OCI-LY7 (cell line): ENCODE measurements around the gene RAB3B.

Experiments
- CTCF ChIP-seq: fragments of 200-600 bp; sonication (generic); conservative IDR thresholded peaks from 2 replicates; pipeline ENCODE4 v1.5.1; 2014; ENCODE audit warnings: mild to moderate bottlenecking, antibody characterized with exemption, low read length, moderate library complexity, mixed read lengths
- EZH2phosphoT487 ChIP-seq: fragments of 200-600 bp; sonication (generic); IDR thresholded peaks from 2 replicates; pipeline ENCODE4 v1.6.1; 2018; ENCODE audit warnings: low read depth, borderline replicate concordance, mild to moderate bottlenecking, mixed run types, antibody characterized with exemption, low read length, moderate library complexity, mixed read lengths

- TF ChIP-seq CTCF (no peak), EZH2phosphoT487 (no peak)
These were observed 42.9 kb upstream of the RAB3B start, which contains the start of gene KTI12 for GRCh38 chr1:52033190-52034049.
